ENCODE results near the gene C8B. TPM values are rescaled to one million over a fixed set of nuclear protein-coding genes. Genes with fewer than 3 reads are reported as not detected.

The C8B gene
- total RNA-seq, 1 experiment from 2014 or later = not detected

DNA sequence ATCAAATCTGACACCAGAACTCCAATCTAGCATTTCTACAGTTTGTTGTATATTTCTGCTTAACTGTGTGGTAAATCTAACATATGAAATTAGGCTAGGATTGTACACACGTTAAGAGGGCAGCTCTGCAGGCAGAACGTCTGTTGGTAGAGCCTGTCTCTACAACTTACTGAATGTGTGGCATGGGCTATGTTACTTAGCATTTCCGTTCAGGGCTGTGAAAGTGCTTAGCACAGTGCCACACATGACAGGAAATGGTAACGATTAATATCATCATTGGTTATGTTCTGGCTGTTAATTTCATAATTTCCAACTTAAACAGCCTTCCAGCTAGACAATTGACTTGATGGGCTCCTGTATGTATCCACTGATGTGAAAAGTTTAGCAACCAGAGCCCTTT, 9.6 kb upstream of the C8B start:
- Histone ChIP-seq H3K4me1 (replicated peaks; ENCODE audit: insufficient read depth) (no peaks in the 10 kb centered on the region), H3K36me3 (ENCODE audit: low read depth) (no peaks in the 10 kb centered on the region), H3K9me3 (ENCODE audit: insufficient read depth, low read depth) (no peaks in the 10 kb centered on the region), H3K27ac (no peak overlapping the region), H2AFZ (no peak overlapping the region), H3K27me3 (ENCODE audit: insufficient read depth, low read depth) (peaks cover 54% of the 10 kb centered on the region), H3K4me3 (no peak overlapping the region), H3K79me2 (ENCODE audit: low read depth) (no peaks in the 10 kb centered on the region), H3F3A (ENCODE audit: insufficient read depth, low read depth) (no peaks in the 10 kb centered on the region), H3K4me2 (no peak overlapping the region), H3K9me2 (ENCODE audit: insufficient read depth) (no peaks in the 10 kb centered on the region), H4K20me1 (ENCODE audit: insufficient read depth) (no peaks in the 10 kb centered on the region; the same call in 1 of the 2 replicates)
- BruUV-seq (replicated peaks) = no TSS peak
- intact Hi-C loops (cut with micrococcal nuclease; ENCODE audit: unreplicated experiment) = no loop called here
- TF ChIP-seq, protein P1, sequence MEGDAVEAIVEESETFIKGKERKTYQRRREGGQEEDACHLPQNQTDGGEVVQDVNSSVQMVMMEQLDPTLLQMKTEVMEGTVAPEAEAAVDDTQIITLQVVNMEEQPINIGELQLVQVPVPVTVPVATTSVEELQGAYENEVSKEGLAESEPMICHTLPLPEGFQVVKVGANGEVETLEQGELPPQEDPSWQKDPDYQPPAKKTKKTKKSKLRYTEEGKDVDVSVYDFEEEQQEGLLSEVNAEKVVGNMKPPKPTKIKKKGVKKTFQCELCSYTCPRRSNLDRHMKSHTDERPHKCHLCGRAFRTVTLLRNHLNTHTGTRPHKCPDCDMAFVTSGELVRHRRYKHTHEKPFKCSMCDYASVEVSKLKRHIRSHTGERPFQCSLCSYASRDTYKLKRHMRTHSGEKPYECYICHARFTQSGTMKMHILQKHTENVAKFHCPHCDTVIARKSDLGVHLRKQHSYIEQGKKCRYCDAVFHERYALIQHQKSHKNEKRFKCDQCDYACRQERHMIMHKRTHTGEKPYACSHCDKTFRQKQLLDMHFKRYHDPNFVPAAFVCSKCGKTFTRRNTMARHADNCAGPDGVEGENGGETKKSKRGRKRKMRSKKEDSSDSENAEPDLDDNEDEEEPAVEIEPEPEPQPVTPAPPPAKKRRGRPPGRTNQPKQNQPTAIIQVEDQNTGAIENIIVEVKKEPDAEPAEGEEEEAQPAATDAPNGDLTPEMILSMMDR (conservative IDR thresholded peaks at IDR 0.05) = no peak
- TF ChIP-seq EZH2 (IDR thresholded peaks at IDR 0.05; ENCODE audit: low read depth) = no peak
- CTCF ChIA-PET = no interaction called here
- POLR2A ChIA-PET (ENCODE audit: unreplicated experiment) = no interaction called here
- DNase-seq = no peak

DNA sequence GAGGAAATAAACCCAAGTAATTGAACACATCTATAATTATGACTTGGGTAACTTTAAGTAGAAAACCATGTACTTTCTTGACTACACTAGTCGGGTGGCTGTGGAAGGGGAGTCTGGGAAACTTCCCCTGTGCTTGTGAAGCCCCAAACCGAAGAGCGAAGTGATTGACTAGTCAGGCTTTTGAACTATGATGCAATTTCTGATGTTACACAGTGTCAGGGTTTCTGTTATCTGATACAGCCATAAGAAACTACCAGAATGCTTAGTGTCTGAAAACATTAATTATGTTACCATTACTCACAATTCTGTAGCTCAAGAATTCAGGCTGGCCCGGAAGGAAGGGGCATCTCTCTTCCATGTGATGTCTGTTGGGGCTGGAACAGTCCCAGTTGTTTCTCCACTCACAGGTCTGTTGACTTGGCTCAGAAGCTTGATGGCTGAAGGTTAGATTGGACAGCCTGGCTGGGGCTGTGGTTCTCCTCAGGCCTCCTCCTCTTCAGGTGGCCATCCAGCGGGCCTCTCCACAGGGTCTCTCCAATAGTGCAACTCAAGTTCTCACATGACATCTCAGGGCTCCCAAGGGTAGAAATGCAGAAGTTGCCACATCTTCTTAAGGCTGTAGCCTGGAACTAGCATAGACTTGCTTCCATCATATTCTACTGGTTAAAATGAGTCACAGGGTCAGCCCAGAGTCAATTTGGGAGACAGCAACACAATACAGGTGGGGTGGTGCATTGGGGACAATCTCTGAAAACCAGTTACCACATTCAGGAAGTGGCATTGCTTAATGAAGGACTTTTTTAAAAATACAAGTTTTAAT, 8.3 kb upstream of the C8B start:
- BruUV-seq (replicated peaks) = no TSS peak
- no peak for DNase-seq
- no peaks in the 10 kb centered on the region for H3K4me1 ChIP-seq (replicated peaks; ENCODE audit: insufficient read depth)
- no peak overlapping the region for H2AFZ ChIP-seq
- H3K4me3 ChIP-seq = no peak overlapping the region
- TF ChIP-seq, protein P1 (conservative IDR thresholded peaks at IDR 0.05) = no peak
- no peak for TF ChIP-seq EZH2 (IDR thresholded peaks at IDR 0.05; ENCODE audit: low read depth)
- no peaks in the 10 kb centered on the region for H3K9me3 ChIP-seq (ENCODE audit: insufficient read depth, low read depth)
- H3K9me2 ChIP-seq (ENCODE audit: insufficient read depth) = no peaks in the 10 kb centered on the region
- H4K20me1 ChIP-seq (ENCODE audit: insufficient read depth) = no peaks in the 10 kb centered on the region; the same call in 1 of the 2 replicates
- H3F3A ChIP-seq (ENCODE audit: insufficient read depth, low read depth) = no peaks in the 10 kb centered on the region
- no peak overlapping the region for H3K4me2 ChIP-seq
- no peaks in the 10 kb centered on the region for H3K36me3 ChIP-seq (ENCODE audit: low read depth)
- intact Hi-C loops (cut with micrococcal nuclease; ENCODE audit: unreplicated experiment) = no loop called here
- H3K79me2 ChIP-seq (ENCODE audit: low read depth) = no peaks in the 10 kb centered on the region
- CTCF ChIA-PET = no interaction called here
- no peak overlapping the region for H3K27ac ChIP-seq
- POLR2A ChIA-PET (ENCODE audit: unreplicated experiment) = no interaction called here
- peaks cover 45% of the 10 kb centered on the region for H3K27me3 ChIP-seq (ENCODE audit: insufficient read depth, low read depth)

DNA sequence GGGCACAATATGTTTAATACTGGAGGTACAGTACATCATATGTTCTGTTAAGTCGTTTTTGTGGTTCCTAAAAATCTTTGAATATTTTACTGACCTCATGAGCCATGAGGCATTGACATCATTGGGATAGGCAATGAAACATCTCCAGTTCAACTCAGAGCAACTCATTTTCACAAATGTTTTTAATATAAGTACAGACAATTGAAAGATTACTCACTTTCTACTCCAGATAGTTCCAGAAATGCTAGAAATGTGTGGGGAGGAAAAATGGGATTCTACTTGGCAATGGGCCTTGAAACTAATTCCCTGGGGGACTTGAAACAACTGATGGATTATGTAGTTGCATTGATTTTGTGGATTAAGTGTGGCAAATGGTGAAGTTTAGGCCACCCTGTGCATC, 7.2 kb upstream of the C8B start:
- Histone ChIP-seq H3K27me3 (ENCODE audit: insufficient read depth, low read depth) (peaks cover 35% of the 10 kb centered on the region), H3F3A (ENCODE audit: insufficient read depth, low read depth) (no peaks in the 10 kb centered on the region), H3K9me2 (ENCODE audit: insufficient read depth) (no peaks in the 10 kb centered on the region), H3K4me2 (no peak overlapping the region), H3K9me3 (ENCODE audit: insufficient read depth, low read depth) (no peaks in the 10 kb centered on the region), H3K4me1 (replicated peaks; ENCODE audit: insufficient read depth) (no peaks in the 10 kb centered on the region), H4K20me1 (ENCODE audit: insufficient read depth) (no peaks in the 10 kb centered on the region; the same call in 1 of the 2 replicates), H2AFZ (no peak overlapping the region), H3K79me2 (ENCODE audit: low read depth) (no peaks in the 10 kb centered on the region), H3K36me3 (ENCODE audit: low read depth) (no peaks in the 10 kb centered on the region), H3K27ac (no peak overlapping the region), H3K4me3 (no peak overlapping the region)
- no peak for TF ChIP-seq EZH2 (IDR thresholded peaks at IDR 0.05; ENCODE audit: low read depth)
- TF ChIP-seq, protein P1 (conservative IDR thresholded peaks at IDR 0.05) = no peak
- no TSS peak for BruUV-seq (replicated peaks)
- intact Hi-C loops (cut with micrococcal nuclease; ENCODE audit: unreplicated experiment) = no loop called here
- CTCF ChIA-PET = no interaction called here
- no peak for DNase-seq
- POLR2A ChIA-PET (ENCODE audit: unreplicated experiment) = no interaction called here

Data from PC-9 (cell line).